ENCODE results near the gene GALNTL6. TPM values are rescaled to one million over a fixed set of nuclear protein-coding genes. Genes with fewer than 3 reads are reported as not detected.

GALNTL6 gene
- total RNA-seq, 2 donors from 2014 or later, result 0.92 to 3.8 TPM

GRCh38 chr4:173051716-173052115, 1238.5 kb downstream of the GALNTL6 start:
- peaks cover 3 to 4% of the 10 kb centered on the region in 2 donors for H3K4me1 ChIP-seq (ENCODE audit: control insufficient read depth in 1 of 2, low read depth in 2 of 2)
- no peaks in the 10 kb centered on the region for H3K36me3 ChIP-seq
- ATAC-seq (ENCODE audit: insufficient number of reproducible peaks, low FRiP score, low read depth), result no peak
- no peaks in the 10 kb centered on the region for H3K27me3 ChIP-seq (replicated peaks; ENCODE audit: insufficient read depth)
- H3K4me3 ChIP-seq, result peak overlapping the region; percentile 64
- H3K9me3 ChIP-seq, result no peaks in the 10 kb centered on the region
- H3K27ac ChIP-seq, result peak overlapping the region in 1 of 2 donors; percentile 36
- TF ChIP-seq CTCF (IDR thresholded peaks at IDR 0.05), result no peak
- no peak for DNase-seq (ENCODE audit: low spot score)

- no peak for DNase-seq (ENCODE audit: low spot score)
- Histone ChIP-seq H3K27me3 (replicated peaks; ENCODE audit: insufficient read depth) (no peaks in the 10 kb centered on the region), H3K9me3 (no peaks in the 10 kb centered on the region), H3K4me3 (no peak overlapping the region), H3K36me3 (no peaks in the 10 kb centered on the region), H3K4me1 (ENCODE audit: control insufficient read depth in 1 of 2, low read depth in 2 of 2) (peaks cover 3 to 4% of the 10 kb centered on the region in 2 donors), H3K27ac (no peak overlapping the region)
- ATAC-seq (ENCODE audit: insufficient number of reproducible peaks, low FRiP score, low read depth), result no peak
- no peak for TF ChIP-seq CTCF (IDR thresholded peaks at IDR 0.05)
Observed at GRCh38 chr4:173052439-173052838, 1239.2 kb downstream of the GALNTL6 start.

GRCh38 chr4:173056271-173056670, 1243.1 kb downstream of the GALNTL6 start:
- Histone ChIP-seq H3K4me1 (ENCODE audit: control insufficient read depth in 1 of 2, low read depth in 2 of 2) (peaks cover 2 to 4% of the 10 kb centered on the region in 2 donors), H3K9me3 (no peaks in the 10 kb centered on the region), H3K27ac (no peak overlapping the region), H3K27me3 (replicated peaks; ENCODE audit: insufficient read depth) (no peaks in the 10 kb centered on the region), H3K4me3 (no peak overlapping the region), H3K36me3 (no peaks in the 10 kb centered on the region)
- ATAC-seq (ENCODE audit: insufficient number of reproducible peaks, low FRiP score, low read depth) (no peak), DNase-seq (ENCODE audit: low spot score) (no peak)
- no peak for TF ChIP-seq CTCF (IDR thresholded peaks at IDR 0.05)

GRCh38 chr4:173056710-173057109, 1243.5 kb downstream of the GALNTL6 start:
- no peak for TF ChIP-seq CTCF (IDR thresholded peaks at IDR 0.05)
- Histone ChIP-seq H3K27me3 (replicated peaks; ENCODE audit: insufficient read depth) (no peaks in the 10 kb centered on the region), H3K4me1 (ENCODE audit: control insufficient read depth in 1 of 2, low read depth in 2 of 2) (peaks cover 0 to 4% of the 10 kb centered on the region in 2 donors), H3K36me3 (no peaks in the 10 kb centered on the region), H3K27ac (no peak overlapping the region), H3K4me3 (no peak overlapping the region), H3K9me3 (no peaks in the 10 kb centered on the region)
- ATAC-seq (ENCODE audit: insufficient number of reproducible peaks, low FRiP score, low read depth) (no peak), DNase-seq (ENCODE audit: low spot score) (no peak)

- no peak for TF ChIP-seq CTCF (IDR thresholded peaks at IDR 0.05)
- Histone ChIP-seq H3K27ac (no peak overlapping the region), H3K9me3 (no peaks in the 10 kb centered on the region), H3K36me3 (no peaks in the 10 kb centered on the region), H3K4me1 (ENCODE audit: control insufficient read depth in 1 of 2, low read depth in 2 of 2) (no peaks in the 10 kb centered on the region), H3K4me3 (no peak overlapping the region), H3K27me3 (replicated peaks; ENCODE audit: insufficient read depth) (no peaks in the 10 kb centered on the region)
- no peak for DNase-seq (ENCODE audit: low spot score)
- ATAC-seq (ENCODE audit: insufficient number of reproducible peaks, low FRiP score, low read depth), result no peak
Observed at GRCh38 chr4:173057442-173057841, 1244.2 kb downstream of the GALNTL6 start.

All from thoracic aorta (tissue), 2 donors.